Stimulated activated CD8-positive, alpha-beta memory T cell treated with anti-CD3 and anti-CD28 coated beads, Interleukin-7, amount 100 ng/mL, for 48 hours (primary cell): Measurements from ENCODE around the gene SCLY.
"Not testable (repeated sequence)": the region's sequence is repeated elsewhere in the genome, so short reads cannot be mapped to it uniquely, and the experiment has no call there.

Experiments used
- DNase-seq, 2 donors: peaks; one replicate each; pipeline ENCODE4 v3.0.0-alpha.2; 2020; ENCODE audit warnings: low read depth in 1 of 2; ENCODE audit errors: extremely low read depth in 1 of 2

Gene SCLY

GRCh38 chr2:238060542-238061314 is at the start of gene SCLY:
Gene SCLY, plus strand, starts transcription at chr2:238061001. Its CDS starts 54 bp downstream, at chr2:238061055.
- DNase-seq: peak; percentile 93 to 95

- no peak for DNase-seq
Measured at GRCh38 chr2:238013806-238014205, 47.0 kb upstream of the SCLY start.

- no peak for DNase-seq
Measured at GRCh38 chr2:238015705-238016104, 45.1 kb upstream of the SCLY start.

- no peak for DNase-seq
Measured at GRCh38 chr2:238016526-238016925, 44.3 kb upstream of the SCLY start.

- no peak for DNase-seq
Measured at GRCh38 chr2:238019962-238020361, 40.8 kb upstream of the SCLY start.

GRCh38 chr2:238020816-238021215 is 40.0 kb upstream of the SCLY start:
- DNase-seq: no peak

- no peak for DNase-seq
Measured at GRCh38 chr2:238021327-238021726, 39.5 kb upstream of the SCLY start.

- no peak for DNase-seq
Measured at GRCh38 chr2:238022594-238023157, 38.1 kb upstream of the SCLY start.

GRCh38 chr2:238023608-238024007 is 37.2 kb upstream of the SCLY start:
- DNase-seq: no peak

GRCh38 chr2:238024986-238025385 is 35.8 kb upstream of the SCLY start:
- peak in 1 of 2 donors; percentile 57 for DNase-seq

- DNase-seq: no peak
Measured at GRCh38 chr2:238025741-238026360, 35.0 kb upstream of the SCLY start.

GRCh38 chr2:238027058-238027457 is 33.7 kb upstream of the SCLY start:
- no peak for DNase-seq

- DNase-seq: no peak
Measured at GRCh38 chr2:238027591-238028415, 33.0 kb upstream of the SCLY start.

- DNase-seq: no peak
Measured at GRCh38 chr2:238029853-238030252, 30.9 kb upstream of the SCLY start.

GRCh38 chr2:238030422-238031155 is 30.2 kb upstream of the SCLY start:
- DNase-seq: no peak

GRCh38 chr2:238031751-238032150 is 29.1 kb upstream of the SCLY start:
- DNase-seq: no peak

GRCh38 chr2:238032755-238033337 is 28.0 kb upstream of the SCLY start:
- DNase-seq: no peak

- not testable (repeated sequence) for DNase-seq
Measured at GRCh38 chr2:238033991-238034390, 26.8 kb upstream of the SCLY start.

- no peak for DNase-seq
Measured at GRCh38 chr2:238038203-238038602, 22.6 kb upstream of the SCLY start.

GRCh38 chr2:238039151-238039550 is 21.6 kb upstream of the SCLY start:
- no peak for DNase-seq
